ENCODE measurements around the gene LLCFC1.

DNA sequence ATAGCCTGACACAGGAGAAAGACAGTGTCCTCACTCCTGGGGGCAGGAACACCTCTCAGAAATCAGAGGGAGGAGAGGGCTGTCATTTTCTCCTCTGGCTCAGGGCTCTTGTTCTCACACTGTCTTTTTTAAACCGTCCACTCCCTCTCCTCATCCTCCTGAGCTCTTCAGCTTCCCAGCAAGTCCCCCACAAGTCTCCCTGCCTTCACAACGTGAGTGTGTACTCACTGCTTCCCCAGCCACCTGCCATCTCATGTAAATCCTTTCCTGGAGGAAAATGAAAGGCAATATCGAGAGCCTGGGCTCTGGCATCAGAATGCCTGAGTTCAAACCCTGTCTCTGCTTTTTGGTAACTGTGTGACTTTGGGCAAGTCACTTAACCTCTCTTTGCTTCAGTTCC lies 5.7 kb downstream of the LLCFC1 start:
- no peak for TF ChIP-seq ZNF274 (IDR thresholded peaks at IDR 0.05; ENCODE audit: low read depth, low read length)
- TF ChIP-seq SUZ12 (IDR thresholded peaks at IDR 0.05; ENCODE audit: extremely low read depth, insufficient read depth, insufficient read length): no peak
- no peak for TF ChIP-seq YY1 (IDR thresholded peaks at IDR 0.05; ENCODE audit: insufficient read depth, insufficient read length)
